Choroid plexus epithelial cell (primary cell): ENCODE measurements around the gene PKIB.

ENCODE experiments used
- DNase-seq: peaks from one replicate; pipeline ENCODE4 v3.0.0-alpha.2; 2010; ENCODE audit warnings: low read depth
- H3K4me3 ChIP-seq: 2 replicates; pipeline ENCODE4 v1.5.1; 2011; ENCODE audit warnings: low read depth, mild to moderate bottlenecking, control low read depth, low read length, moderate library complexity
- TF ChIP-seq, protein P1 (sequence below): conservative IDR thresholded peaks from 2 replicates; pipeline ENCODE4 v1.5.1; 2011; ENCODE audit warnings: low read depth, mild to moderate bottlenecking, control low read depth, inconsistent platforms, low read length, moderate library complexity

Gene PKIB

DNA sequence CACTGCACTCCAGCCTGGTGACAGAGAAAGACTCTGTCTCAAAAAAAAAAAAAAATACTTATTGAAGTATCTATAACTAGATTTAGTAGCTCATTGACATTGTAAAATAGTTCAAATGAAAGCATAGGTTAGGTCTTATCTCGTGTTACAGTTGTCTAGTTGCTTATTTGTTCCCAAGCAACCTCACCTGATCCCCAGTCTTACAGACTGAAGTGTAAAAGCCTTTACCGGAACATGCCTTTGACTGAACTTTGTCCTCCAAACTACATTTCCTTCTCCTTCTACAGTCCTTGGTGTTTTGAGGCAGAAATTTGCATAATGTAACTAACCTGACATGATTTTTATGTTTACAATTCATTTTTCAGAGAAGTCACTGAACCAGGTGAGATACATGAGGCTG lies 61.0 kb downstream of the PKIB start:
- no peak for DNase-seq
- TF ChIP-seq, protein P1, sequence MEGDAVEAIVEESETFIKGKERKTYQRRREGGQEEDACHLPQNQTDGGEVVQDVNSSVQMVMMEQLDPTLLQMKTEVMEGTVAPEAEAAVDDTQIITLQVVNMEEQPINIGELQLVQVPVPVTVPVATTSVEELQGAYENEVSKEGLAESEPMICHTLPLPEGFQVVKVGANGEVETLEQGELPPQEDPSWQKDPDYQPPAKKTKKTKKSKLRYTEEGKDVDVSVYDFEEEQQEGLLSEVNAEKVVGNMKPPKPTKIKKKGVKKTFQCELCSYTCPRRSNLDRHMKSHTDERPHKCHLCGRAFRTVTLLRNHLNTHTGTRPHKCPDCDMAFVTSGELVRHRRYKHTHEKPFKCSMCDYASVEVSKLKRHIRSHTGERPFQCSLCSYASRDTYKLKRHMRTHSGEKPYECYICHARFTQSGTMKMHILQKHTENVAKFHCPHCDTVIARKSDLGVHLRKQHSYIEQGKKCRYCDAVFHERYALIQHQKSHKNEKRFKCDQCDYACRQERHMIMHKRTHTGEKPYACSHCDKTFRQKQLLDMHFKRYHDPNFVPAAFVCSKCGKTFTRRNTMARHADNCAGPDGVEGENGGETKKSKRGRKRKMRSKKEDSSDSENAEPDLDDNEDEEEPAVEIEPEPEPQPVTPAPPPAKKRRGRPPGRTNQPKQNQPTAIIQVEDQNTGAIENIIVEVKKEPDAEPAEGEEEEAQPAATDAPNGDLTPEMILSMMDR = no peak

DNA sequence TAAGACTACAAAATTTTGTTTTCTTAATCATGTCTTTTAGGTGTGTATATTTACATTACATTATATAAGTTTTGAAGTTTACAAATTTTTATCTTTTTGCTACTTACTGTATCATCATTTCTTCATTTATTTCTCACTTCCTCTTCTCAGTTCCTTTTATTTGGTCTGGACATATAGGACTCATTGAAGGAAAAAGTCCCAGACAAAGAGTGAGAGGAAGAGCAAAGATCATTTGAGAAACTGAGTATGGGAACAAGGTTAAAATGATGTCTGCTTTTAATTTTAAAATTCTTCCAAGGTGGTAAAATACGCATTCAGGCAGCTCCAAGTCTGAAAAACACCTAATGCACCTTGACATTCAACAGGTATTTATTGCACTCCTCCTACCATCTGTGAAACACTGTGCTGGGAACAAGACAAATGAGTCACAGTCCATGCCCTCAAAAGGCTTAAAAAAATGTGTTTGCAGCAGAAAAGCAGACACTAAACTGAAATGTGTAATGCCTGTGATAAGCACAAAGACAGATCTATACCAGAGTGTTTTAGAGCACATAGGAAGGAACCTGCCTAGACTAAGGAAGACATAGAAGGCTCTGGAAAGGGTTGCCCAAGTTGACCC lies 63.2 kb downstream of the PKIB start:
- peak; percentile 42 for DNase-seq
- TF ChIP-seq, protein P1 = no peak
- H3K4me3 ChIP-seq = no peak overlapping the region

More for the DNA sequence above, 61.0 kb downstream of the PKIB start:
- H3K4me3 ChIP-seq = no peak overlapping the region

DNA sequence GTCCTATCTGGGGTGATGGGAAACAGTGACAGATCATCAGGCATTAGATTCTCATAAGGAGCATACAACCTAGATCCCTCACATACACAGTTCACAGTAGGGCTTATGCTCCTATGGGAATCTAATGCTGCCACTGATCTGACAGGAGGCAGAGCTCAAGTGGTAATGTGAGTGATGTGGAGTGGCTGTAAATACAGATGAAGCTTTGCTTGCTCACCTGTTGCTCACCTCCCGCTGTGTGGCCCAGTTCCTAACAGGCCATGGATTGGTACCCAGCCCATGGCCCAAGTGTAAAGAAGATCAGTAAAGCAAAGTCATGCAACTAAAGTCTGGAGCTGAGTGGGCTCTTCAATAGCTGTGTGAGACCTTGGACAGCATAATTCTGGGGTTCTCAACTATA lies 65.9 kb downstream of the PKIB start:
- TF ChIP-seq, protein P1 = no peak
- no peak for DNase-seq
- no peak overlapping the region for H3K4me3 ChIP-seq

DNA sequence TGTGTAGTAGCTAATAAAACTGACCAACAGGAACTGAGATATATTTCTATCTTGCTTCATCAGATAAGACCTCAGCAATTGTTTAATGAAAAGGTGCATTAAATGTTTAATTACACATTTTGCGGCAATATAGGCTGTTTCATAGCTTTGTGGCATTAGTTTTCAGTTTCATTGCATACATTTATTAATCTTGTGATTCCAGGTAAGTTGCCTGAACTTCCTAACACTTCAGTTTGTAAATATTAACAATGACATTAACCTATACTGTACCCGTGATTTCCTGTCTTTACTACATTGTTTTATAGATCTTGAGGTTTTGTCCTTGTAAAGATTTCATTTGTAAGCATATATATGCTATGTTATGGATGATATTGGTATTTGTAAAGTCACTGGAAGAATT lies 66.5 kb downstream of the PKIB start:
- no peak for DNase-seq
- no peak overlapping the region for H3K4me3 ChIP-seq
- TF ChIP-seq, protein P1 = no peak

DNA sequence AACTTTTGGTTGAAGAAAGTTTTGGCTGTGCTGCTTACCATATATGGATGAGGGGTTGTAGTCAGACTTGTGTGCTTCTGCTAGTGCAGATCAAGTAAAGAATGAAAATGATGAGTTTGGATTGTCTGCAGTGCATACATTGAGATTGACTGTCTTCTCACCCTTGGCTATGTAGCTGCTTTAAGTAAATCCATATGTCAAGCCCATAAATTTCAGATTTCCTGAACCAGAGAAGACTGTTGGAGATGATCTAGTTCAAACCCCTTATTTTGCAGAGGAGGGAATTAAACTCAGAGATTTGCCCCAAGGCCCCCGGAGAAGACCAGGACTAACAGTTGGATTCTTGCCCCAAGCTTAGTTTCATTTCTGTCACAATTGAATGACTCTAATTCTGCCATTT lies 67.2 kb downstream of the PKIB start:
- no peak for DNase-seq
- no peak overlapping the region for H3K4me3 ChIP-seq
- TF ChIP-seq, protein P1 = no peak

DNA sequence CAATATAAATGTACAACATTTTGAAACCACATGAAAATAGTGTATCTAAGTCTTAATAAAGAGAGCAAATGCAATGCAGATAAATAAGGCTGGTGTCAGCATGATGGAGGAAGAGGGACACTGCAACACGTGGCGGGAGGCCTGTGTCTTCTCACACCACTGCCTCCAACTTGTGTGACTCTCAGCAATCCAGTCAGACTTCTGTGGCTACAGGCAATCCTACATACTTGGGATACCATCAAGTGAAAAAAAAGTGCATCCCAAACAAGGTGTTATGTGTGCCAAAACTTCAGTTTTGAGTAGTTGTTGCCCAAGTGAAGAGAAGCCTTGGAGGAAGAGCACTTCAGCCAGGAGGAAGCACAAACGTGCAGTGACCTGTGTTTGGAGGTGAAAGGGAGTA lies 68.6 kb downstream of the PKIB start:
- no peak for DNase-seq
- TF ChIP-seq, protein P1 = no peak
- no peak overlapping the region for H3K4me3 ChIP-seq

DNA sequence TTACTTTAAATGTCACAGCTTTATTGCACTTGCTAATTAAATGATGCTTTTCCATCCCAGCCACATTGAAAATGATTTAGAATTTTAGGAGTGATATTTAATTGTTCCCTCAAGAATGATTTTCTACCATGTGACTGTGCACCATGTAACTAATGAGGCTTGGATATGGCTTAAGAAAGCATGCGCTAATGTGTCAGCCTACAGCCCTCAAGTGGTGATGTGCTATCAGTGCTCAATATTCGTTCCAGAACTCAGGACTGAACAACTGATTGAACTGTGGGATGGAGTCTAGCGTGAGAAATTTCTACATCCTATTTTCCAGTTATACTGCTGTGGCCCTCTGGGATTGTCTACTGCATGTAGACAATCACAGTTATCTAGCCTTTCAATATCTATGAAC lies 71.5 kb downstream of the PKIB start:
- no peak overlapping the region for H3K4me3 ChIP-seq
- TF ChIP-seq, protein P1 = peak; percentile 2
- DNase-seq = no peak
